IMR-90 (cell line): Measurements from ENCODE around the gene PCBP3. TPM values are rescaled to one million over a fixed set of nuclear protein-coding genes. Genes with fewer than 3 reads are reported as not detected.

ENCODE experiments used
- ATAC-seq: fragments of 200-7000 bp; cut with Tn5 transposase; 2 replicates; pipeline ENCODE4 v1.9.1; 2020; ENCODE audit warnings: low read depth, mild to moderate bottlenecking, moderate library complexity
- BruUV-seq: library from RNA; stranded (reverse); fragments of 400-500 nt; replicated peaks from 2 replicates; lab custom pipeline; 2021; lab: Mats Ljungman, UMichigan
- CTCF ChIA-PET: fragments of 300-600 bp; formaldehyde crosslinking; extraction: SDS; loops from one replicate; lab custom pipeline; 2021; ENCODE audit warnings: antibody characterized with exemption; lab: Yijun Ruan, JAX
- POLR2A ChIA-PET: fragments of 300-600 bp; sonication (Branson Sonifier 250); formaldehyde crosslinking; loops from one replicate; lab custom pipeline; 2022; ENCODE audit warnings: antibody characterized with exemption; ENCODE audit not compliant: unreplicated experiment; lab: Charles Lee
- DNase-seq: peaks from one replicate; pipeline ENCODE4 v3.0.0; 2013
- H2AFZ ChIP-seq: replicated peaks from 2 replicates; pipeline ENCODE3; 2013; ENCODE audit warnings: low read length, mild to moderate bottlenecking; ENCODE audit not compliant: poor library complexity
- H2AK5ac ChIP-seq: 2 replicates; pipeline ENCODE4 v1.6.1; 2013; ENCODE audit warnings: low read depth, low read length, inconsistent platforms
- H2AK9ac ChIP-seq: replicated peaks from 2 replicates; pipeline ENCODE3; 2013; ENCODE audit warnings: mild to moderate bottlenecking, low read depth, low read length, moderate library complexity; ENCODE audit not compliant: poor library complexity
- H2BK120ac ChIP-seq: 2 replicates; pipeline ENCODE4 v1.6.1; 2013; ENCODE audit warnings: low read depth, low read length, inconsistent platforms
- H2BK15ac ChIP-seq: 3 replicates; pipeline ENCODE4 v1.6.1; 2013; ENCODE audit warnings: low read depth, low read length, inconsistent platforms
- H2BK20ac ChIP-seq: 2 replicates; pipeline ENCODE4 v1.6.1; 2013; ENCODE audit warnings: low read depth, mild to moderate bottlenecking, inconsistent platforms, low read length, moderate library complexity
- H2BK5ac ChIP-seq: 2 replicates; pipeline ENCODE4 v1.6.1; 2013; ENCODE audit warnings: mild to moderate bottlenecking, low read depth, low read length, inconsistent platforms; ENCODE audit not compliant: poor library complexity, severe bottlenecking
- H3K14ac ChIP-seq: replicated peaks from 2 replicates; pipeline ENCODE4 v1.6.1; 2013; ENCODE audit warnings: low read depth, low read length, inconsistent platforms
- H3K18ac ChIP-seq: 2 replicates; pipeline ENCODE4 v1.6.1; 2013; ENCODE audit warnings: low read depth, low read length, control low read depth
- H3K23ac ChIP-seq: 2 replicates; pipeline ENCODE4 v1.6.1; 2013; ENCODE audit warnings: low read depth, low read length, inconsistent platforms
- H3K27ac ChIP-seq: 2 replicates; pipeline ENCODE4 v1.5.1; 2013; ENCODE audit warnings: mild to moderate bottlenecking, control low read depth, low read length; ENCODE audit not compliant: insufficient read depth
- H3K27me3 ChIP-seq: 2 replicates; pipeline ENCODE4 v1.6.1; 2013; ENCODE audit warnings: low read length; ENCODE audit not compliant: control insufficient read depth, insufficient read depth
- H3K36me3 ChIP-seq: 2 replicates; pipeline ENCODE4 v1.6.1; 2013; ENCODE audit warnings: low read length, mixed read lengths; ENCODE audit not compliant: control insufficient read depth, insufficient read depth
- H3K4ac ChIP-seq: 2 replicates; pipeline ENCODE4 v1.6.1; 2013; ENCODE audit warnings: low read depth, low read length, inconsistent platforms
- H3K4me1 ChIP-seq: 2 replicates; pipeline ENCODE4 v1.6.1; 2013; ENCODE audit warnings: low read length, mixed read lengths; ENCODE audit not compliant: control insufficient read depth, insufficient read depth
- H3K4me2 ChIP-seq: 2 replicates; pipeline ENCODE4 v1.6.1; 2013; ENCODE audit warnings: low read depth, mild to moderate bottlenecking, control low read depth, low read length, moderate library complexity
- H3K4me3 ChIP-seq: 2 replicates; pipeline ENCODE4 v1.5.1; 2013; ENCODE audit warnings: low read depth, mild to moderate bottlenecking, control low read depth, low read length, moderate library complexity; ENCODE audit not compliant: insufficient read depth
- H3K56ac ChIP-seq: 2 replicates; pipeline ENCODE4 v1.6.1; 2013; ENCODE audit warnings: low read length, inconsistent platforms; ENCODE audit not compliant: insufficient read depth; ENCODE audit errors: extremely low read depth
- H3K79me1 ChIP-seq, 2 experiments: 2 replicates each; pipeline ENCODE4 v1.6.1; 2013; ENCODE audit warnings: low read length in 2 of 2, inconsistent platforms in 1 of 2, low read depth in 1 of 2
- H3K9ac ChIP-seq: 2 replicates; pipeline ENCODE4 v1.6.1; 2013; ENCODE audit warnings: low read depth, low read length, control low read depth
- H3K9me1 ChIP-seq: 2 replicates; pipeline ENCODE4 v1.6.1; 2013; ENCODE audit warnings: low read length, inconsistent platforms; ENCODE audit not compliant: insufficient read depth
- H3K9me3 ChIP-seq: 2 replicates; pipeline ENCODE4 v1.6.1; 2013; ENCODE audit warnings: low read length; ENCODE audit not compliant: control insufficient read depth, insufficient read depth
- H4K20me1 ChIP-seq: 2 replicates; pipeline ENCODE4 v1.6.1; 2013; ENCODE audit warnings: low read length, inconsistent platforms; ENCODE audit not compliant: insufficient read depth
- H4K5ac ChIP-seq: 2 replicates; pipeline ENCODE4 v1.6.1; 2013; ENCODE audit warnings: mild to moderate bottlenecking, low read depth, low read length, control low read depth
- H4K8ac ChIP-seq, 2 experiments: 2 replicates each; pipeline ENCODE4 v1.6.1; 2013; ENCODE audit warnings: low read depth in 2 of 2, low read length in 2 of 2, control low read depth in 1 of 2, inconsistent platforms in 1 of 2
- H4K91ac ChIP-seq: 2 replicates; pipeline ENCODE4 v1.6.1; 2013; ENCODE audit warnings: low read depth, low read length, inconsistent platforms; ENCODE audit not compliant: insufficient read depth
- BHLHE40 ChIP-seq: fragments of 150-350 bp; IDR thresholded peaks from 2 replicates; pipeline ENCODE4 v1.6.1; 2016; ENCODE audit warnings: mild to moderate bottlenecking, low read depth, low read length
- CEBPB ChIP-seq: IDR thresholded peaks from 2 replicates; pipeline ENCODE4 v1.6.1; 2012; ENCODE audit warnings: low read depth, low read length, improper control_type of control experiment
- MAFK ChIP-seq: IDR thresholded peaks from 2 replicates; pipeline ENCODE4 v1.6.1; 2012; ENCODE audit warnings: low read depth, low read length, improper control_type of control experiment
- MAZ ChIP-seq: IDR thresholded peaks from 2 replicates; pipeline ENCODE4 v1.6.1; 2012; ENCODE audit warnings: low read depth, mild to moderate bottlenecking, low read length, improper control_type of control experiment, moderate library complexity, borderline replicate concordance
- NFE2L2 ChIP-seq: fragments of 150-350 bp; IDR thresholded peaks from 2 replicates; pipeline ENCODE4 v1.6.1; 2016; ENCODE audit warnings: low read depth, mild to moderate bottlenecking, low read length
- RAD21 ChIP-seq: IDR thresholded peaks from 2 replicates; pipeline ENCODE4 v1.6.1; 2012; ENCODE audit warnings: low read length, improper control_type of control experiment
- RFX5 ChIP-seq: IDR thresholded peaks from 2 replicates; pipeline ENCODE4 v1.8.0; 2012; ENCODE audit warnings: low read depth, mild to moderate bottlenecking, low read length, moderate library complexity
- SMC3 ChIP-seq: fragments of 150-350 bp; IDR thresholded peaks from 2 replicates; pipeline ENCODE4 v1.6.1; 2016; ENCODE audit warnings: low read depth, mild to moderate bottlenecking, antibody characterized with exemption, low read length, moderate library complexity
- WGBS, 2 experiments: methylation state at CpG; one replicate each; pipeline versions ENCODE4 v1.1.5 to v1.1.7; 2013; ENCODE audit warnings: missing lambda C conversion rate in 2 of 2; ENCODE audit not compliant: insufficient read length in 1 of 2; ENCODE audit errors: extremely low coverage in 2 of 2; 5-methylcytosine and 5-hydroxymethylcytosine counted together
- dilution Hi-C: fragments of 300-500 bp; cut with HindIII; formaldehyde crosslinking; loops from one replicate; pipeline ENCODE4 v1.14.3; 2018; ENCODE audit warnings: low sequenced_read_pairs; ENCODE audit not compliant: unreplicated experiment
- in situ Hi-C: fragments of 300-500 bp; cut with MboI; formaldehyde crosslinking; loops from 3 replicates; pipeline ENCODE4 v1.14.3; 2019; ENCODE audit warnings: low sequenced_read_pairs, inconsistent platforms, mixed read lengths
- intact Hi-C: fragments of 100-400 bp; cut with micrococcal nuclease; formaldehyde crosslinking; loops from 2 replicates; pipeline ENCODE4 v1.10.0; 2022
- polyA plus RNA-seq, 3 experiments: library from polyadenylated mRNA; depleted of rRNA; stranded (reverse); fragments of >200 nt; gene quantifications; 2 replicates each; pipeline ENCODE4 v1.2.3, GENCODE V29; 2012; ENCODE audit warnings: low replicate concordance in 1 of 3
- total RNA-seq: library from RNA; depleted of rRNA; stranded (reverse); fragments of >200 nt; gene quantifications from 2 replicates; pipeline ENCODE4 v1.2.3, GENCODE V29; 2012

The PCBP3 gene
- total and polyA plus RNA-seq, 2 of the 4 experiments (the other 2 are of a cell fraction) = 2.9 to 3.9 TPM

DNA sequence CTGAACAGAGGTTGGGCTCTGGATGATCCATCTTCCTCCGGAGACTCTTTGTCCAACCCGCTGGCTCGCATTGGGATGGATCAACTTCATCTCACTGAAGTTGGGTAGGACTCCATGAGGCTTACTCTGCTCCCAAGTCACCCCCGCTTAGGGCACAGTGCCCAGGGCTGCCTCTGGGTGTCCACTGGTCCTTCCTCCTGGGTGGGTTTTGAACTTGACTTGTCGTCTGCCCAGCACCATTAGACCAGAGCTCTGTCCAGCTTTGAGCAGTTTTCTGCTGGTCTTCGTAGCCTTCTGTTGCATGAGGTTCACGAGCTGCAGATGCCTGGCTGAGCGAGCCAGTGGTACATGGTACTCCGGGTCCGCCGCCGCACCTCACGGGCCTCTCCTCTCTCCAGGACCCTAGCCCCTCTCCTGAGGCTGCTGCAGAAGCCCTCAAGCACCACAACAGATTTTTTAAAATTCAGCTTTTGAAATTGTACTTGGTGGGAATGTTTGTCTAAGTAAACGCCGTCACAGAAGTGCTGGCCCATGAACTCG lies 304.3 kb downstream of the PCBP3 start:
- BruUV-seq = no TSS peak
- Histone ChIP-seq H3K23ac (no peak overlapping the region), H3K4me1 (peaks cover 5% of the 10 kb centered on the region; the same call in 1 of the 2 replicates), H3K9me3 (no peaks in the 10 kb centered on the region), H2BK5ac (no peak overlapping the region), H2BK120ac (no peak overlapping the region), H3K56ac (no peak overlapping the region), H2AK9ac (no peak overlapping the region), H3K9ac (no peak overlapping the region), H4K5ac (no peak overlapping the region), H3K4ac (no peak overlapping the region), H3K18ac (no peak overlapping the region), H4K91ac (no peak overlapping the region), H4K8ac (no peak overlapping the region), H3K9me1 (no peaks in the 10 kb centered on the region), H4K20me1 (no peaks in the 10 kb centered on the region), H3K4me2 (no peak overlapping the region), H3K27ac (no peak overlapping the region), H3K79me1 (no peaks in the 10 kb centered on the region), H2BK15ac (no peak overlapping the region), H2AFZ (no peak overlapping the region), H3K36me3 (no peaks in the 10 kb centered on the region), H3K27me3 (peaks cover 2% of the 10 kb centered on the region; the same call in 1 of the 2 replicates), H2AK5ac (no peak overlapping the region), H2BK20ac (no peak overlapping the region), H3K14ac (no peak overlapping the region), H3K4me3 (no peak overlapping the region)
- POLR2A ChIA-PET = no interaction called here
- intact Hi-C loops (no loop called here), in situ Hi-C loops (no loop called here), dilution Hi-C loops (no loop called here)
- CTCF ChIA-PET = no interaction called here
- no peak for DNase-seq
- no peak for ATAC-seq
- TF ChIP-seq RAD21 (no peak), CEBPB (no peak), BHLHE40 (no peak), NFE2L2 (no peak), MAFK (no peak), RFX5 (no peak), SMC3 (no peak), MAZ (no peak)
- WGBS, 2 experiments = 81% methylated on average over 4 of the region's 16 CpGs; no CpG with 5 or more reads in 1 of the 2 experiments
